NCI-H526 (cell line): ENCODE results near the gene U2AF2.

ENCODE experiments used
- DNase-seq, 2 experiments: peaks; one replicate each; lab custom pipeline; 2025; lab: John Stamatoyannopoulos, UW

U2AF2 gene

GRCh38 chr19:55654868-55655647 lies at the start of gene U2AF2:
Gene U2AF2 (plus strand): TSS chr19:55655035. CDS start chr19:55655105, 70 bp downstream.
- peak; percentile 53 to 98 for DNase-seq

DNA sequence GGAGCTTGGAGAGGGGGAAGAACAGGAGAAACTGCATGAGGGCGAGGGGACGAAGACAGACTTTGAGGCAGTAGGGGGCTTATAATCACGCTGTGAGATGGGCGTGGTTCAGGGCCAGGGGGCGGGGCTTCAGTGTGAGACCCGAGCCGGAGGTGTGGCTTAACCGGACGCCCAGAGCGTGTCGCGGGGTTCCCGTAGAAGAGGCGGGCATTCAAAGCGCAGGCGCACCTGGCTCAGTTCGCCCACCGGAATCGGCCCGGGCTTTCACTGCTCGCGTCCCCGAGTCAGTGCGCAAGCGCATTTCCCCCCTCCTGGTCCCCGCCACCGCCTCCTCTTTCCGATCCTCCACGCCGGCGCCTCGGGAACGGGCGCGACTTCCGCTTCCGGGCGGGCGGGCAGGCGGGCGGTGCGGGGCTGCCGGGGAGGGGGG lies 49.6 kb upstream of the U2AF2 start:
- DNase-seq = peak; percentile 96 to 100

DNA sequence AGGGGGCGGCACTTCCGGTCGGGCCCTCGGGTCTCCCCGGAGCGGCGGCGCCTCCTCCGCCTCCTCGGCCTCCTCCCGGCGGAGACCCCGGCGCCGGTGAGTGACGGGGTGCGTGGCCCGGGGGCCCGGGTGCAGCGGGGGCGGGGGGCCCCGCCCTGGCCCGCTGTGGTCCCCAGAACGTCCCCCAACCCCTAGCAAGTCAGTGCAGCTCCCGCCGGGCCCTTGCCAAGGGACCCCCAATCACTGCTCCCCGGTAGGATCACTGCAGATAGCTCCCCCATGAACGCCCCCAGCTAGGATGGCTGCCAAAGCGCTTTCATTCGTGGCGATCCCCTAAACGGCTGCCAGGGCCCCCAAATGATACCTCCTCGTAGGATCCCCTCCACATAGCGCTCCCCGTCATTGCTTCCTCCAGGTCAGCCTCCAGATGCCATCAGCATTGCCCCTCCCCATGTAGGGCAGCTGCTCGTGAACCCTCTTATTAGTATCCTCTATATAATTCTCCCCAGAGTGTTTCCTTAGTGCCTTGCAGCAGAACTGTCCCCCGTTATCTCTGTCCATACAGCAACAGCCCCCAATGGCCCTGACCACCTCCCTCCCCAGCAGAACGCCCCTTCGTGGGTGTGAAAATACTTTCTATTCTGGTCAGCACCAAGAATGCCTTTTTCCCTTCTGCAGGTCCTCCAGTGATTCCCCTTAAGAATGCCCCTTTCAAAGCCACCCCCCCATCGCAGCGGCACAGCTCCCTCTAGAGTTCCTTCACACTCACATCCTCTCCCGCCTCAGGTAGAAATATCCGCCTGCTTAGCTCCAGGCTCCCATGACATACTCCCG lies 49.0 kb upstream of the U2AF2 start, which contains the start of gene ZNF865:
TSS of gene ZNF865 (plus strand) at position 11 of the 834 bp plus-strand sequence. CDS start 7,972 bp downstream, outside the sequence.
- DNase-seq = peak; percentile 79 to 91

- DNase-seq = no peak
These were observed 48.4 kb upstream of the U2AF2 start for GRCh38 chr19:55606471-55606787.

GRCh38 chr19:55606817-55607216 lies 48.0 kb upstream of the U2AF2 start:
- DNase-seq = no peak

GRCh38 chr19:55609326-55609725 lies 45.5 kb upstream of the U2AF2 start:
- DNase-seq = no peak

- no peak for DNase-seq
These were observed 43.4 kb upstream of the U2AF2 start for GRCh38 chr19:55611300-55611982.

GRCh38 chr19:55611983-55612645 lies 42.7 kb upstream of the U2AF2 start:
- DNase-seq = no peak

- DNase-seq = no peak
These were observed 41.4 kb upstream of the U2AF2 start for GRCh38 chr19:55613396-55613795.

- no peak for DNase-seq
These were observed 40.7 kb upstream of the U2AF2 start for GRCh38 chr19:55613930-55614710.

DNA sequence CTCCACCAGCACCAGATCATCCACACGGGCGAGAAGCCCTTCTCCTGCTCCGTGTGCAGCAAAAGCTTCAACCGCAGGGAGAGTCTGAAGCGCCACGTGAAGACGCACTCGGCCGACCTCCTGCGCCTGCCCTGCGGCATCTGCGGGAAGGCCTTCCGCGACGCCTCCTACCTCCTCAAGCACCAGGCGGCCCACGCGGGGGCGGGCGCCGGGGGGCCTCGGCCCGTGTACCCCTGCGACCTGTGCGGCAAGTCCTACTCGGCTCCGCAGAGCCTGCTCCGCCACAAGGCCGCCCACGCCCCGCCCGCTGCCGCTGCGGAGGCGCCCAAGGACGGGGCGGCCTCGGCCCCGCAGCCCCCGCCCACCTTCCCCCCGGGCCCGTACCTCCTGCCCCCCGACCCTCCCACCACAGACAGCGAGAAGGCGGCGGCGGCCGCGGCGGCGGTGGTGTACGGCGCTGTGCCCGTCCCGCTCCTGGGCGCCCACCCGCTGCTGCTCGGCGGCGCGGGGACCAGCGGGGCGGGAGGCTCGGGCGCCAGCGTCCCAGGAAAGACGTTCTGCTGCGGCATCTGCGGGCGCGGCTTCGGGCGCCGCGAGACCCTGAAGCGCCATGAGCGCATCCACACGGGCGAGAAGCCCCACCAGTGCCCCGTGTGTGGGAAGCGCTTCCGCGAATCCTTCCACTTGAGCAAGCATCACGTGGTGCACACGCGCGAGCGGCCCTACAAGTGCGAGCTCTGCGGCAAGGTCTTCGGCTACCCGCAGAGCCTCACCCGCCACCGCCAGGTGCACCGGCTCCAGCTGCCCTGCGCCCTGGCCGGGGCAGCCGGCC lies 39.9 kb upstream of the U2AF2 start:
- DNase-seq = no peak

GRCh38 chr19:55615543-55616394 lies 39.1 kb upstream of the U2AF2 start:
- no peak for DNase-seq

GRCh38 chr19:55616395-55616875 lies 38.4 kb upstream of the U2AF2 start:
- no peak for DNase-seq

GRCh38 chr19:55617426-55617825 lies 37.4 kb upstream of the U2AF2 start:
- no peak for DNase-seq

- DNase-seq = no peak
These were observed 36.4 kb upstream of the U2AF2 start for GRCh38 chr19:55618426-55618825.

GRCh38 chr19:55619286-55619685 lies 35.5 kb upstream of the U2AF2 start:
- no peak for DNase-seq

GRCh38 chr19:55620410-55621204 lies 34.2 kb upstream of the U2AF2 start:
- DNase-seq = no peak

- no peak for DNase-seq
These were observed 33.6 kb upstream of the U2AF2 start for GRCh38 chr19:55621205-55621672.
